HepG2 (cell line): ENCODE results near the gene HSD17B8.

ENCODE experiments used
- GRHL1 ChIP-seq: sonication (generic); formaldehyde crosslinking; conservative IDR thresholded peaks from 2 replicates; pipeline ENCODE4 v1.8.0; 2022; ENCODE audit warnings: missing genetic modification reagents
- SOX13 ChIP-seq, 3 experiments: fragments of 450-650 bp in 1 of 3; sonication (generic) in 1 of 3; formaldehyde crosslinking in 1 of 3; IDR thresholded peaks in 2 of 3; conservative IDR thresholded peaks in 1 of 3; 2 replicates each; pipeline versions ENCODE4 v1.5.0 to v1.6.1; 2016 to 2020; ENCODE audit warnings: antibody characterized with exemption in 1 of 3, mild to moderate bottlenecking in 1 of 3, missing compliant biosample characterization in 1 of 3, missing genetic modification reagents in 1 of 3, moderate library complexity in 1 of 3
- ZNF263 ChIP-seq: sonication (generic); formaldehyde crosslinking; IDR thresholded peaks from 2 replicates; pipeline ENCODE4 v1.4.0; 2020; ENCODE audit warnings: missing genetic modification reagents
- ZNF343 ChIP-seq: sonication (generic); formaldehyde crosslinking; IDR thresholded peaks from 2 replicates; pipeline ENCODE4 v1.4.0; 2020; ENCODE audit warnings: mild to moderate bottlenecking, missing genetic modification reagents

- TF ChIP-seq SOX13 (IDR thresholded peaks at IDR 0.05) (no peak), SOX13 (CRISPR knock-in tag; conservative IDR thresholded peaks at IDR 0.05 in 1 of 2, IDR thresholded peaks at IDR 0.05 in 1 of 2) (no peak), ZNF263 (CRISPR knock-in tag) (no peak), GRHL1 (CRISPR knock-in tag) (no peak), ZNF343 (CRISPR knock-in tag) (no peak)
Measured at GRCh38 chr6:33211136-33211535, 6.7 kb downstream of the HSD17B8 start.
